Activated T-cell treated with anti-CD3 and anti-CD28 coated beads, Interleukin-2, amount 50 U/mL, for 24 hours (primary cell): Measurements from ENCODE around the gene BCL2.

Source experiments
- DNase-seq: peaks from one replicate; pipeline ENCODE4 v3.0.0-alpha.2; 2020
- H3K27ac Mint-ChIP-seq: 2 replicates; pipeline ENCODE4 v1.8.0; 2020; ENCODE audit warnings: mild to moderate bottlenecking, mixed read lengths
- H3K27me3 Mint-ChIP-seq: 2 replicates; pipeline ENCODE4 v1.8.0; 2020; ENCODE audit warnings: mixed read lengths
- H3K36me3 Mint-ChIP-seq: 2 replicates; pipeline ENCODE4 v1.8.0; 2020; ENCODE audit warnings: low read depth, mixed read lengths
- H3K4me1 Mint-ChIP-seq: 2 replicates; pipeline ENCODE4 v1.8.0; 2020; ENCODE audit warnings: low read depth, mixed read lengths
- H3K4me3 Mint-ChIP-seq: 2 replicates; pipeline ENCODE4 v1.8.0; 2020; ENCODE audit warnings: mild to moderate bottlenecking, moderate library complexity, mixed read lengths
- H3K9me3 Mint-ChIP-seq: 2 replicates; pipeline ENCODE4 v1.8.0; 2020; ENCODE audit warnings: mixed read lengths

BCL2 gene

DNA sequence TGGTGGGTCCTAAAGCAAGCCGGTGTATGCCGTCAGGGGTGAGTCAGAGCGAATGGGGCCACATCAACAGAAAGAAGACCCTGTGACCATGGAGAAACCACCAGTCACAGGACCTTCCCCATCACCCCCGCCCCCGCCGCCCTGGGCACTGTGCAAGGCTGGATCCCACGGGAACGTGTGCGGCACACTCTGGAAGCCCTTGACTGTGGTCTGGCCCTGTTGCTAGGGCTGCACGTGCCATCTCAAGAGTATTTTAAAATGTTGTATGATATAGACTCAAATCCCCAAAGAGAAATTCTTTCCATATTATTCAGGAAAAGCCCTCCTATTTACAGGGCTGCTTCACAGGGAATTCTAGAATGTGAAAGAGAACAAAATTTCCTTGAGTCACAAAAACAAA, 174.8 kb downstream of the BCL2 start:
- Mint-ChIP-seq H3K9me3 (peaks cover 5% of the 10 kb centered on the region), H3K27ac (no peak overlapping the region), H3K4me1 (peaks cover 65% of the 10 kb centered on the region), H3K27me3 (no peaks in the 10 kb centered on the region), H3K4me3 (no peak overlapping the region), H3K36me3 (peaks cover 63% of the 10 kb centered on the region)
- DNase-seq: no peak

DNA sequence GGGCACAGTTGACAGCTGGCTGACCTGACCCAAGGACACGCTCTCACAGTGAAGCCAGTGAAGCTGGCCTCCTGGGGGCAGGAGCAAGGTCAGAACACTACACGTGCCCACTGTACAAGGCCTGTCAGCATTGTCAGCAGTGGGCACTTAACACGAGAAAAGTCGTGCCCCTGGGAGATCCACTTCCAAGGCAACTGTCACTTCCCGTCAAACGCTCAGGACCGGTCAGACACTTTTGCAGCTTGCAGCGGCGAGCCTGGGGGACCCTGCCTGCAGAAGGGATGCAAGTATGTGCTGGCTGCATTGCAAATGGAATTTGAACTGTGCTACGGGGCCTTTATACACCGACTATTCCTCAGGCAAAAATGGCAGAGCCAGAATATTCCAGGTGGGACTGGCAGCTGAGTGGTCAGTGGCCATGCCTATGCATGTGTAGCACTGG, 176.2 kb downstream of the BCL2 start:
- H3K4me3 Mint-ChIP-seq: no peak overlapping the region
- H3K36me3 Mint-ChIP-seq: peaks cover 54% of the 10 kb centered on the region
- no peak overlapping the region for H3K27ac Mint-ChIP-seq
- DNase-seq: no peak
- no peaks in the 10 kb centered on the region for H3K27me3 Mint-ChIP-seq
- H3K9me3 Mint-ChIP-seq: peaks cover 5% of the 10 kb centered on the region
- peaks cover 68% of the 10 kb centered on the region for H3K4me1 Mint-ChIP-seq

DNA sequence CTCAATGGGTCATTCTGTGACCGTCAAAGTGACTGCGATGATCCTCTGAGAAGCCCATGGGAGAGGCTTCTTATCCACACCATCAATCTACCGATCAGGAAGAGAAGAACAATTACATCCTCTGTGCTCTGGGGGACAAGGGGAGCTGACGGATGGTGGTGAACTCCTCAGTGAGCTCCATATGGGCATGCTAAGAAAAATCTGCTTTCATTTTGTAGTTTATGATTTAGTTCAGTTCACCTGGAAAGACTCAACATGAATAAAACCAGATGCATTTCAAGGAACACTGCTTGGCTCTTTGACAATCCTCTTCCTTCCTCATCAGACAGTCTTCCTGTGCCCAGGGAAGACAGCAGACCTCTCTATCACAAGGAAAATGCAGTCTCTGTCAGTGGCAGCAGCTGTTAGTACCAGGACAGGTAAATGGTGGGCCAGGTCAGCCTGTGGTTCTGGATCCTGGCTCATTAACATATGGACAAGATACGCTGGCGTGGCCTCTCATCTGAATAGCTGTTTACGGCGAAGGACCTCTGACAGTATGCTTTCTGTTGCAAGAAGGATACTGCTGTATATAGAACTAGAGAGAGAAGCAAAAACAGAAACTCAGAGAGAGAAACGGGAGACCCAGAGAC, 176.9 kb downstream of the BCL2 start:
- Mint-ChIP-seq H3K4me3 (no peak overlapping the region), H3K36me3 (peaks cover 53% of the 10 kb centered on the region), H3K27ac (peak overlapping the region; percentile 41), H3K4me1 (peaks cover 71% of the 10 kb centered on the region), H3K27me3 (no peaks in the 10 kb centered on the region), H3K9me3 (peaks cover 5% of the 10 kb centered on the region)
- DNase-seq: no peak

DNA sequence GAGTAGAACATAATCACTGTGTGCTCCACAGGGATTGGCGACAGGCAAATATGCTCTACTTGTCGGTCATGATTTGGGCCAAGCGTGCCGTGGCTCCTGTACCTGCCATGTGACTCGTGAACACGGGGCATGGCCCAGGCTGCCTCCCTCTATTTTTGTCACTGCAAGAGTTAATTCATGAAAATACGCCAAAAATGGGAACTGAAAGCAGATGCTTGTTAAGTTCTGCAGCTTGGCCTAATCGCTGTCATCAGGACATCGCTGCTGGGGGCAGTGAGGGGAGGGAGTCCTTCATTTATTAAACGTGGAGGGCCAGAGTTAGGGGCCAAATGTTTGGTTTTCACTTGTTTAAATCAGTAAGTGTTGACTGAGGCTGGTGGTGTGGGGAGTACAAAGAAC, 177.8 kb downstream of the BCL2 start:
- peaks cover 52% of the 10 kb centered on the region for H3K36me3 Mint-ChIP-seq
- DNase-seq: no peak
- peak overlapping the region; percentile 23 for H3K27ac Mint-ChIP-seq
- no peaks in the 10 kb centered on the region for H3K27me3 Mint-ChIP-seq
- peaks cover 76% of the 10 kb centered on the region for H3K4me1 Mint-ChIP-seq
- H3K9me3 Mint-ChIP-seq: peaks cover 6% of the 10 kb centered on the region
- H3K4me3 Mint-ChIP-seq: no peak overlapping the region

DNA sequence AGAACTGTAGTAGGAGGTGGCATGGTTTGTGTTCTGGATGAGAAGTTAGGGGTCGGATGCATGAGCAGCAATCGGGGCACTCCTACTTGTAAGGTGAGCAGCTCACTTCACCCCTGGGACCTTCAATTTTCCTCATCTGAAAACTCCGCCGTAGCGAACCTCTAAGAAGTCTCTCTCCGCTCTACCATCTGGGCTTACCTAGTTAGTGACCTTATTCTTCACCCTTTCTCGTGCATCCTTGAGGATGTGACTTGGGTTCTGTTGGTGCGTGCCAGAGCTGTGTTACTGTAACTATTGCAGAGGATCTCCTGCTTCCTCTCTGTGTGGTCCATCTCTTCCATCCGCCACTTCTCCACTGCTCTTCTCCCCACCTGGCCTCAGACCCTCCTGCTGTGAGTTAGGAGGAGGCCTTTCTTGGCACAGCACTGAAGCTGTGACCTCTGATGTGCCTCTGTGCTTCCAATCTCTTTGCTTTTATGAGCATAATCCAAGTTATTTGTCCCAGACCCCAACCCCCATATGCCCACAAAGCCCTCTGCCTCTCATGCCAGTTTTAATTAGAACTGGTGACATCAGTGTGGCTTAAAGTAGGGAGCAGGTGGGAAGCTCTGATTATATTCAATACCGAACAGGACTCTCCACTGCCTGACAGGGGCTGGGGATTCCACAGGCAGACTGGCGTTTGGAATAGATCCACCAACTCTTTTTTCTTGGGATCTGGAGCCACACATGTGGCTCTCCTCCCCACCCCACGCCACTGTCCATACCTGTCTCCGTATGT, 178.4 kb downstream of the BCL2 start:
- H3K4me1 Mint-ChIP-seq: peaks cover 76% of the 10 kb centered on the region
- no peak for DNase-seq
- H3K9me3 Mint-ChIP-seq: peaks cover 6% of the 10 kb centered on the region
- peak overlapping the region; percentile 30 for H3K27ac Mint-ChIP-seq
- H3K4me3 Mint-ChIP-seq: no peak overlapping the region
- H3K27me3 Mint-ChIP-seq: no peaks in the 10 kb centered on the region
- H3K36me3 Mint-ChIP-seq: peaks cover 48% of the 10 kb centered on the region

DNA sequence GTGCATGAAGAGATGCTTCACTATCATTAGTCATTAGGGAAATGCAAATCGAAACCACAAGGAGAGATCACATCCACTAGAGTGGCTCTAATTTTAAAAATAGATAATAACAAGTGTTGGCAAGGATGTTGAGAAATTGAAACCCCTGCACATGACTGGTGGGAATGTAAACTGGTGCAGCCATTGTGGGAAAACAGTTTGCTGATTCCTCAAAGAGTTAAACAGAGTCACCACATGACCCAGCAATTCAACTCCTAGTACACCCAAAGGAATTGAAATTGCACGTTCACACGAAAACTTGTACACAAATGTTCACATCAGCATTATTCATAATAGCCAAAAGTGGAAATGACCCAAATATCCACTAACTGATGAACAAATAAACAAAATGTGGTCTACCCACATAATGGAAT, 179.5 kb downstream of the BCL2 start:
- no peak for DNase-seq
- Mint-ChIP-seq H3K9me3 (peaks cover 6% of the 10 kb centered on the region), H3K36me3 (peaks cover 48% of the 10 kb centered on the region), H3K4me1 (peaks cover 84% of the 10 kb centered on the region), H3K4me3 (no peak overlapping the region), H3K27me3 (no peaks in the 10 kb centered on the region), H3K27ac (peak overlapping the region; percentile 68)

DNA sequence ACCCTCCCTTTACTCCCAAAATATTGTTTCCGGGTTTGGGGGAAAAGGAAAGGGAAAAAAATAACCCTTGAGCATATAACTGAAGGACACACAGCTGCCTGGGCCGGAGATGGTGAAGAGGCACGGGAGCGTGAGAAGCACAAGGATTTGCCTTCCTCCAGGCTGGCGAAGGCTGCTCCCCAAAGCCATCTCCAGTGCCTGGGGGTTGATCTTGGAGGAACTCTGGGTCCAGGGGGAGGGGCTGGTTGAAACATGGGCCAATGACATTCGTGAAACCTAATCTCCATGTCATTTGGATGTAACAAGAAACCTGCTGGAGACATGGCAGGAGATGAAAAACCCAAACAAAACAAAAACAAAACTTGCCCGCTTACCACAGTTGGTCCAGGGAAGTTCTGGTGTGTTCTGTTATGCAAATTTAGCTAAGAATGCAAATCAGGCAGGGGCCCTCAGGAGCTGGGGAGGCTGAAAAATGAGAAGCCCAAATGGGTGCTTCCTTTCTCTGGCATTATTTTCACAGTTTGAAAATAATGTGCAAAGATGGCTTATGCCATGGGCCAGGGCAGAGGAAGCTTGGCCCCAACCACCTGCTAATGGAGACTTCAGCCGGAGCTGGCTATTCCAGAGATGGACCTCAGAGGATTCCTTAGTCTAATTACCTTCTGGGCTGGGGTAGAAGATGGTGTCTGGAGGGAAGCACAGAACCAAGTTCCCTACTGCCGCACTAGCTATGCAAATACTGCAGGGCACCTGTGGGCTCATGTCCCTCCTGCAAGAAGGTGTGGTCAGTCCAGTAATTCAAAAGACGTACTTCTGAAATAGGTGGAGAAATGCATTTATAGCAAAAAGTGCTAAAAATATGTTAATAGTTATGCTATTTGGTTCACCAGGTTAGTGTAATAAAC, 180.9 kb downstream of the BCL2 start:
- H3K27ac Mint-ChIP-seq: peak overlapping the region; percentile 91
- H3K9me3 Mint-ChIP-seq: peaks cover 6% of the 10 kb centered on the region
- no peaks in the 10 kb centered on the region for H3K27me3 Mint-ChIP-seq
- DNase-seq: no peak
- H3K36me3 Mint-ChIP-seq: peaks cover 44% of the 10 kb centered on the region
- peak overlapping the region; percentile 73 for H3K4me3 Mint-ChIP-seq
- peaks cover 76% of the 10 kb centered on the region for H3K4me1 Mint-ChIP-seq

DNA sequence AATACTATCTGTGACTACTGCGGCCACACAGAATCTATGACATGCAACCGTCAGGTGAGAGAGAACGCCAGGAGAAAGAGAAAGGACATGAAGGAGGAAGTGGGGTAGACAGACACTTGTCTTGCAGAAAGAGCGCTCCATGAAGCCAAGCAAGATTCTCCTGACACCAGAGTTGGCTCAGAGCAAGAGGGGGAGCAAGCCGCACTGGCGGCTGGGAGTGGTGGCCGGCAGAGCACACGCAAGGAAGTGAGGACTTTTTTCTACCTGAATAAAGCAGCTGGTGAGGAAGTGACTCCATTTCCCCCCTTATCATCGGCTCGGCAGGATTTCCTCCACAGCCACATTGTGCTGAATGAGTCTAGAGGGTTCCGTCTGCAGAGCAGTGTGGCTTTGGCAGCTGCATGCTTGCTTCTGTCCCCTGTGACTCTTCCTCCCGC, 181.6 kb downstream of the BCL2 start:
- Mint-ChIP-seq H3K4me1 (peaks cover 73% of the 10 kb centered on the region), H3K27ac (peak overlapping the region; percentile 91), H3K9me3 (peaks cover 6% of the 10 kb centered on the region), H3K36me3 (peaks cover 44% of the 10 kb centered on the region), H3K27me3 (no peaks in the 10 kb centered on the region), H3K4me3 (peak overlapping the region; percentile 73)
- DNase-seq: peak; percentile 61

DNA sequence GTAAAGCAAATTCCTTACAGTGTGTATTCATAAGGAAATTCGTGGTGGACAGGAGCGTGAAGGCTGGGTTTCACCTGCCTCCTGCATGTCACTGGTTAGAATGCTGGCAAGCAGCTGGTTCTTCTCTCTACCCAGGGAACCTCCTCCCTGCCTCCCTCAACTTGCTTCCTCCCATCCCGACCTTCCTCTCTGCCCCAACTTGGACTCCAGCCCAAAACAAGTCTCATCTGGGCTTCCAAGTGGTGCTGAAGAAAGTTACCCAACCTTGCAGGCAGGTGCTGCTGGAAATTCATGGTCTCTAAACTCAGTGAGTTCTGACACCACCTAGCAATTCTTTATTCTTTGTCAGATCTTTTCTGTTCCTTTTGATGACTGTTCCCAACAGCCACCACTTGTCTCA, 184.5 kb downstream of the BCL2 start:
- Mint-ChIP-seq H3K9me3 (peaks cover 3% of the 10 kb centered on the region), H3K4me1 (peaks cover 72% of the 10 kb centered on the region), H3K27me3 (no peaks in the 10 kb centered on the region), H3K4me3 (no peak overlapping the region), H3K36me3 (peaks cover 21% of the 10 kb centered on the region), H3K27ac (peak overlapping the region; percentile 19)
- DNase-seq: no peak

DNA sequence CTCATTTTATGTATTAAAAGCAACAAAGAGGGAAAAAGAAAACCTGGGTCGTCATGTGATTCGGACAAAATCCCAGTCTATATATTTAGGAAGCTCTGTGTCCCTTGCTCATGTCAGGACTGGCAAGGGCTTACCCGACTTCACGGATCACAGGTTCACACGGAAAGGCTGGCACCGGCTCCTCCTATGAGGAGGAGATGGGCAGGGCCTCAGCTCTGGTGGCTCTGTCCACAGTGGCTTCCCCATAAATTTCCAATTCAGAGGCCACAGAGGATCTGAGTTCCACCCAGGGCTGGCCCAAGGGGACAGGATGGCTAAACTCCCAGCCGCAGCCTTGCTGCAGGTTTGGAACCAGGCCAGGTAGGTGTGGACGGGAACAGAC, 186.8 kb downstream of the BCL2 start:
- Mint-ChIP-seq H3K4me1 (peaks cover 53% of the 10 kb centered on the region), H3K9me3 (peaks cover 2% of the 10 kb centered on the region), H3K4me3 (no peak overlapping the region)

DNA sequence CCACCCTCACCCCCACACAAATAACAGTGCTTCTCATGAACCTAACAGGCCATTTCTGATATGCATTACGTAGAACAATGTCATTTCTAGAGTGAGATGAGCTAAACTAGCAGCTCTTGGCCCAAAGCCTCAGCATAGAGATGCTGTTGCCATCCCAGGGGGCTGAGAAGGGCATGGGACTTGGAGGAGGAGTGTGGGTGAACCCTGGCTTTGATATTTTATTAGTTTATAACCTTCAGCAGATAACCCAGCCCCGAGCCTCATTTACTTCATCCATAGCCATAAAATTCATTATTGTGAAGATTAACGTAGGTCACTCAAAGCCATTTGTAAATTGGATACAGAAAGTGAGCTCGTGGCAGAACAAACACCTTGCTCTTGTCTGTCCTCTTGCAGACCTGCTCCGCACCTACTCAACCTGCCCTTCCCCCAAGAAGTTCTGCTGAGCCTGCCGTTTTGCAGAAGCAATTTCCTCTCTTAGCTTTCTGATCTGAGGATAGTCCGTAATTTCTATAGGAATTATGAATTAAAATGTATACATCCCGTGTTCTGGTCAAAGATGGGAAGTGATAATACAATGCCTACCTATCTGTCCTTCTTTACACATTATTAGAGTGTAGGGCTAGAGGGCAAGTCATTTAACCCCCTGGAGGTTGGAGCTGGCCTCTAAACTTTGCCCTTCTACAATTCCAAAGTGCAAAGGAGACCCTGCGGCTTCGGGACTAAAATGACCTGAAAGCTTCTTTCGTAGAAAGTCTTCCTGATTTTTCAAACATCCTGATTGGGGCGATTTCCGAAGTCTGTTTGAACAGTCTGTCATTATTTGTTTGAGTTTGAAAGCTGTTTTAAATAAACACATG, 187.4 kb downstream of the BCL2 start:
- DNase-seq: no peak
- no peaks in the 10 kb centered on the region for H3K27me3 Mint-ChIP-seq
- H3K9me3 Mint-ChIP-seq: peaks cover 2% of the 10 kb centered on the region
- peaks cover 25% of the 10 kb centered on the region for H3K36me3 Mint-ChIP-seq
- H3K4me3 Mint-ChIP-seq: no peak overlapping the region
- H3K27ac Mint-ChIP-seq: peak overlapping the region; percentile 84
- H3K4me1 Mint-ChIP-seq: peaks cover 49% of the 10 kb centered on the region

More for the DNA sequence above, 186.8 kb downstream of the BCL2 start:
- H3K36me3 Mint-ChIP-seq: peaks cover 20% of the 10 kb centered on the region
- H3K27me3 Mint-ChIP-seq: no peaks in the 10 kb centered on the region
- DNase-seq: no peak
- peak overlapping the region; percentile 84 for H3K27ac Mint-ChIP-seq

DNA sequence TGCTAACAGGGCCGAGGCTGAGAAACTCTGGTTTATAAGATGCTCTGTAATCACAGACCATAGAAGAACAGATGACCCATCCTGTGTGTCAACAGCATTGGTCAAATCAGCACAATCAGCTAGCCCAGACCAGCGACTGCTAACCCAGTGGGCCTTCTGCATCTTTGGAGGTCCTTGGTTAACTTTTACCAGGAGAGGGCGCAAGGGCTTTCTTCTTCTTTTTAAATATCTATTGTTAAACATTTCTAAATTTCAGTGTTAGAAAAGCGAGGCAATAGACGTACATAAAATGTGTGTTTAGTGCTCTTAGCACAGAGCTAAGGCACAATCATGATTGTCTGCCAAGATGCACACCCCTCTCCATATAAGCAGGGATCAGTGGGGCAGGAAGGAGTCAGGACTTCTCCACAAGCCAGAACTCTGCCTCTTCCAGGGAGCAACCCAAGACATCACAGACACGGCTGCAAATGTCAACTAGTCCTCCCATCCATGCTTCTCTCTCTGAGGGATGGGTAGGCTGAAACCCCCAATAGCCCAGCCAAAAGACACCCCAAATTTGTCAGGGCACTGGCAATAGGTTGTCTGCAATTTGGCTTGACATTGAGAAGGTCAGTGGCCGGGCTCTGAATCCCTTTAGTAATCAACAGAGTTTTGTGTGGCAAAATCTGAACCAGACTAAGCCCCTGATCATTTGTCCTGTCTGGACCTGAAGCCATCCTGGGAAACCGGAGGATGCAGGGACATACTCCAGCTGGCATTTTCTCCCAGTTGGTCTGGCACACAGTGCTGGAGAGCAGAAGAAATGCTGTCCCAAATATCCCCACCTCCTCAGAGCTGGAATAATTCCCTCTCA, 188.2 kb downstream of the BCL2 start:
- Mint-ChIP-seq H3K9me3 (no peaks in the 10 kb centered on the region), H3K4me1 (peaks cover 44% of the 10 kb centered on the region), H3K4me3 (no peak overlapping the region), H3K36me3 (peaks cover 30% of the 10 kb centered on the region), H3K27ac (peak overlapping the region; percentile 84), H3K27me3 (no peaks in the 10 kb centered on the region)
- peak; percentile 57 for DNase-seq

DNA sequence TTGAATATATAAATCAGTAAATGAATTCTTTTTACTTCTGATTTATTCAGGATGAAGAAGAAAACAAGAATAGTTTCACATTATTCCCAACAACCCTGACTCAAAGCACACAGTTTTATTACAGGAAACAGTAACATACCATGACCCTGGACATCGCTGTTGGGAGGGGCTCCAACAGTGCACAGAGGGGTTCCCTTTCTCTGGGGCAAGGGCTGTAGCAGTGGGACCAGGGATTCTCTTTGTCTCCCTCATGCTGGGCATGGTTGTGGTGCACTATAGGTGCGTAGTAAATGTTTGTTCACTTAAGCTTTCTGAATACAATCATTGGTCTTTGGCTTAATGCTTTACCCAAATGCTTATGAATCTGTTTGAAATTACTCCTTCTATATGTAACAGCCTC, 189.4 kb downstream of the BCL2 start:
- Mint-ChIP-seq H3K4me1 (peaks cover 33% of the 10 kb centered on the region), H3K9me3 (no peaks in the 10 kb centered on the region), H3K36me3 (peaks cover 41% of the 10 kb centered on the region), H3K27ac (peak overlapping the region; percentile 55), H3K4me3 (no peak overlapping the region), H3K27me3 (no peaks in the 10 kb centered on the region)
- no peak for DNase-seq
